ENCODE measurements around the gene ASTN2.

GRCh38 chr9:117114768-117115167 is 300.1 kb downstream of the ASTN2 start:
- TF ChIP-seq GATA2 (IDR thresholded peaks at IDR 0.05; ENCODE audit: low read depth, low read length) (no peak), GATA3 (IDR thresholded peaks at IDR 0.05; ENCODE audit: low read depth, low read length) (no peak)

All from SH-SY5Y (cell line).